ENCODE measurements around the gene MEGF9. TPM values are rescaled to one million over a fixed set of nuclear protein-coding genes. Genes with fewer than 3 reads are reported as not detected.
"Not testable (repeated sequence)": the region's sequence is repeated elsewhere in the genome, so short reads cannot be mapped to it uniquely, and the experiment has no call there.

MEGF9 gene
- total RNA-seq, 1 experiment from 2014 or later = 35.7 TPM

DNA sequence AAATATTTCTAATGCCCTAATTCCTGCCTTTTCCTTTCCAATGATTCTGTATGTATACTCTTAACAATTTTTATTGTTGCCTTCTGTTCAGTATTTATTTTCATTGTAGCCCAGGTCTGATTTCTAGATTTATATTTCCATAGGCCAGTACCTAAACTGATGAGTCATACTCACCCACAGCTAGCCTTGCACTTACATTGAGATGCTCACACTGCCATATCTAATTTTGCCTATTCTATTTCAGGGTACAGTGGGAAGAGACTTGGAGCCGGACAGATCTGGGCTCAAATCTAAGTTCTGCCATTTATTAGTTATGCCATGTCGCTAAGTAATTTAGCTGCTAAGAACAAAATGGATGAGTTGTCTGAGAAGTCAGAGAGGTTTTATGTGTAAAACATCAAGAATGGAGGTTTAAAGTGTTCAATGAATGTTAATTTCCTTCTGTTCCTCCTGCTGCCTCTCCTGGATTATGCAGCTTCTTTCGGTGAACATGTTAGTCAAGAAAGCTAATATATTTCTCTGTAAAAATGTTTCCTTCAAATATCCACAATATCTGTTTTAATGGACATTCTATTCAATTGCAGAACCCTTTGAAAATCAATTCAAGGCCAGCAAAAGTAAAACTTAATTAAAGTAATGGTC is 72.0 kb downstream of the MEGF9 start:
- BruUV-seq (replicated peaks) = no TSS peak
- H2AFZ ChIP-seq = no peak overlapping the region
- no peak overlapping the region for H3K4me3 ChIP-seq
- peaks cover 6% of the 10 kb centered on the region for H3F3A ChIP-seq (ENCODE audit: insufficient read depth, low read depth)
- intact Hi-C loops (cut with micrococcal nuclease; ENCODE audit: unreplicated experiment) = no loop called here
- no peak overlapping the region for H3K4me2 ChIP-seq
- DNase-seq = no peak
- no peaks in the 10 kb centered on the region for H4K20me1 ChIP-seq (ENCODE audit: insufficient read depth)
- H3K9me3 ChIP-seq (ENCODE audit: insufficient read depth, low read depth) = 0 out of 2 replicates have a peak, but pooled peaks cover 2% of the 10 kb centered on the region
- peaks cover 4% of the 10 kb centered on the region; the same call in 1 of the 2 replicates for H3K79me2 ChIP-seq (ENCODE audit: low read depth)
- no peaks in the 10 kb centered on the region for H3K9me2 ChIP-seq (ENCODE audit: insufficient read depth)
- H3K36me3 ChIP-seq (ENCODE audit: low read depth) = peaks cover 16% of the 10 kb centered on the region; the same call in 1 of the 2 replicates
- POLR2A ChIA-PET (ENCODE audit: unreplicated experiment) = no interaction called here
- no peak for TF ChIP-seq EZH2 (IDR thresholded peaks at IDR 0.05; ENCODE audit: low read depth)
- TF ChIP-seq, protein P1, sequence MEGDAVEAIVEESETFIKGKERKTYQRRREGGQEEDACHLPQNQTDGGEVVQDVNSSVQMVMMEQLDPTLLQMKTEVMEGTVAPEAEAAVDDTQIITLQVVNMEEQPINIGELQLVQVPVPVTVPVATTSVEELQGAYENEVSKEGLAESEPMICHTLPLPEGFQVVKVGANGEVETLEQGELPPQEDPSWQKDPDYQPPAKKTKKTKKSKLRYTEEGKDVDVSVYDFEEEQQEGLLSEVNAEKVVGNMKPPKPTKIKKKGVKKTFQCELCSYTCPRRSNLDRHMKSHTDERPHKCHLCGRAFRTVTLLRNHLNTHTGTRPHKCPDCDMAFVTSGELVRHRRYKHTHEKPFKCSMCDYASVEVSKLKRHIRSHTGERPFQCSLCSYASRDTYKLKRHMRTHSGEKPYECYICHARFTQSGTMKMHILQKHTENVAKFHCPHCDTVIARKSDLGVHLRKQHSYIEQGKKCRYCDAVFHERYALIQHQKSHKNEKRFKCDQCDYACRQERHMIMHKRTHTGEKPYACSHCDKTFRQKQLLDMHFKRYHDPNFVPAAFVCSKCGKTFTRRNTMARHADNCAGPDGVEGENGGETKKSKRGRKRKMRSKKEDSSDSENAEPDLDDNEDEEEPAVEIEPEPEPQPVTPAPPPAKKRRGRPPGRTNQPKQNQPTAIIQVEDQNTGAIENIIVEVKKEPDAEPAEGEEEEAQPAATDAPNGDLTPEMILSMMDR (conservative IDR thresholded peaks at IDR 0.05) = no peak
- no peak overlapping the region for H3K27ac ChIP-seq
- H3K4me1 ChIP-seq (replicated peaks; ENCODE audit: insufficient read depth) = no peaks in the 10 kb centered on the region
- CTCF ChIA-PET = no interaction called here
- no peaks in the 10 kb centered on the region for H3K27me3 ChIP-seq (ENCODE audit: insufficient read depth, low read depth)

DNA sequence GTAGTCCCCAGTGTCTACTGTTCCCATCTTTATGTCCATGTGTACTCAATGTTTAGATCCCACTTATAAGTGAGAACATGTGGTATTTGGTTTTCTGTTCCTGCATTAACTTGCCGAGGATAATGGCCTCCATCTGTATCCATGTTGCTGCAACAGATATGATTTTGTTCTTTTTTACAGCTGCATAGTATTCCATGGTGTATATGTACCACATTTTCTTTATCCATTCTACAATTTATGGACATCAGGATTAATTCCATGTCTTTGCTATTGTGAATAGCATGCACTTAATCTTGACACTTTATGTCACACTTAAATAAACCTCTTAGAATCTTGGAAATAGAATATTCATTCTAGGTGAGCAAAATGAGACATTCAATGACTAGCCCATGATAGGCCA is 73.4 kb downstream of the MEGF9 start:
- H3K9me2 ChIP-seq (ENCODE audit: insufficient read depth); H4K20me1 ChIP-seq (ENCODE audit: insufficient read depth); H3F3A ChIP-seq (ENCODE audit: insufficient read depth, low read depth); DNase-seq; H3K27me3 ChIP-seq (ENCODE audit: insufficient read depth, low read depth); intact Hi-C loops (cut with micrococcal nuclease; ENCODE audit: unreplicated experiment); H3K4me3 ChIP-seq; CTCF ChIA-PET; POLR2A ChIA-PET (ENCODE audit: unreplicated experiment); BruUV-seq (replicated peaks); H3K27ac ChIP-seq; H3K9me3 ChIP-seq (ENCODE audit: insufficient read depth, low read depth); H3K79me2 ChIP-seq (ENCODE audit: low read depth); H3K4me2 ChIP-seq; H2AFZ ChIP-seq; H3K4me1 ChIP-seq (replicated peaks; ENCODE audit: insufficient read depth): not testable (repeated sequence)
- H3K36me3 ChIP-seq (ENCODE audit: low read depth) = peaks cover 22% of the 10 kb centered on the region

DNA sequence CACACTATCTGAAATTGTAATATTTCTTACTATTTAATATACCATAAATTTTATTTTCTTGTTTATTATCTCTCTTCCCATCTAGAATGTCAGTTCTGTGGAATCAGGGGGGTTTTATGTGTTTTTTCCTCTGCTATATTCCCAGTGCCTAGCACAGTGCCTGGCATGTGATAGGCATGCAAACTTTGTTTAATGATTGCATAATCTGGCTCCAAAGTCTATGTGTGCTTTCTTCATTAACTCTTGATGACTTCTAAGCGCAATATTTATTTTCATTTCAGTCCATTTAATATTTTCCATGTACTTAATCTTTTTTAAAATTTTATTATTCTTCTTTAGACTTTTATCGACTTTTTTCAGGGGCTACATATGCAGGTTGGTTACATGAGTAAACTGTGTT is 73.9 kb downstream of the MEGF9 start:
- no peaks in the 10 kb centered on the region for H4K20me1 ChIP-seq (ENCODE audit: insufficient read depth)
- H3F3A ChIP-seq (ENCODE audit: insufficient read depth, low read depth) = 0 out of 2 replicates have a peak, but pooled peaks cover 6% of the 10 kb centered on the region
- 0 out of 2 replicates have a peak, but pooled peaks cover 2% of the 10 kb centered on the region for H3K9me3 ChIP-seq (ENCODE audit: insufficient read depth, low read depth)
- H3K27me3 ChIP-seq (ENCODE audit: insufficient read depth, low read depth) = no peaks in the 10 kb centered on the region
- H3K4me1 ChIP-seq (replicated peaks; ENCODE audit: insufficient read depth) = no peaks in the 10 kb centered on the region
- H3K4me2 ChIP-seq = no peak overlapping the region
- no peak overlapping the region for H3K4me3 ChIP-seq
- ChIA-PET CTCF (no interaction called here), POLR2A (ENCODE audit: unreplicated experiment) (no interaction called here)
- H3K27ac ChIP-seq = no peak overlapping the region
- no peak for TF ChIP-seq EZH2 (IDR thresholded peaks at IDR 0.05; ENCODE audit: low read depth)
- TF ChIP-seq, protein P1 (conservative IDR thresholded peaks at IDR 0.05) = no peak
- intact Hi-C loops (cut with micrococcal nuclease; ENCODE audit: unreplicated experiment) = no loop called here
- H2AFZ ChIP-seq = no peak overlapping the region
- no TSS peak for BruUV-seq (replicated peaks)
- H3K9me2 ChIP-seq (ENCODE audit: insufficient read depth) = no peaks in the 10 kb centered on the region
- H3K36me3 ChIP-seq (ENCODE audit: low read depth) = peaks cover 24% of the 10 kb centered on the region
- peaks cover 4% of the 10 kb centered on the region; the same call in 1 of the 2 replicates for H3K79me2 ChIP-seq (ENCODE audit: low read depth)
- DNase-seq = no peak

DNA sequence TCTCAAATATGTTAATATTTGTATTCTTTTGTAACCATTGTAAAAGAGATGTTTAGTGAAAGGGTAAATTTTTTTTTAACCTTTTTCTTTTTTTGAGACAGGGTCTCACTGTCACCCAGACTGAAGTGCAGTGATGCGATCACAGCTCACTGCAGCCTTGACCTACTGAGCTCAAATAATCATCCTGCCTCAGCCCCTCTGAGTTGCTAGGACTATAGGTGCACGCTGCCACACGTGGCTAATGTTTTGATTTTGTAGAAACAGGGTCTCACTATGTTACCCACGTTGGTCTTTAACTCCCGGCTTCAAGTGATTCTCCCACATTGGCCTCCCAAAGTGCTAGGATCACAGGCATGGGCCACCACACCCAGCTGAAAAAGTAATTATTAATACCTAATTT is 76.4 kb downstream of the MEGF9 start:
- Histone ChIP-seq H3K4me3 (no peak overlapping the region), H3K4me1 (replicated peaks; ENCODE audit: insufficient read depth) (no peaks in the 10 kb centered on the region), H3K9me2 (ENCODE audit: insufficient read depth) (no peaks in the 10 kb centered on the region), H3K9me3 (ENCODE audit: insufficient read depth, low read depth) (no peaks in the 10 kb centered on the region), H3K36me3 (ENCODE audit: low read depth) (peaks cover 14% of the 10 kb centered on the region), H2AFZ (no peak overlapping the region), H3K27me3 (ENCODE audit: insufficient read depth, low read depth) (no peaks in the 10 kb centered on the region), H3K27ac (no peak overlapping the region), H3K79me2 (ENCODE audit: low read depth) (peaks cover 4% of the 10 kb centered on the region; the same call in 1 of the 2 replicates), H3K4me2 (no peak overlapping the region), H3F3A (ENCODE audit: insufficient read depth, low read depth) (peaks cover 9% of the 10 kb centered on the region; the same call in 1 of the 2 replicates), H4K20me1 (ENCODE audit: insufficient read depth) (no peaks in the 10 kb centered on the region)
- intact Hi-C loops (cut with micrococcal nuclease; ENCODE audit: unreplicated experiment) = no loop called here
- CTCF ChIA-PET = interaction anchor here (0.6 kb wide), 1 partner anchor 27 kb away, joined by 23 read pairs; no protein-coding TSS in a partner anchor
- no peak for TF ChIP-seq EZH2 (IDR thresholded peaks at IDR 0.05; ENCODE audit: low read depth)
- TF ChIP-seq, protein P1 (conservative IDR thresholded peaks at IDR 0.05) = no peak
- DNase-seq = no peak
- POLR2A ChIA-PET (ENCODE audit: unreplicated experiment) = no interaction called here
- no TSS peak for BruUV-seq (replicated peaks)

Measured in PC-9 (cell line).